GM10248 (cell line): Measurements from ENCODE around the gene NFYA.

Experiments
- CTCF ChIA-PET: fragments of 300-600 bp; sonication (Branson Sonifier 250); formaldehyde crosslinking; extraction: SDS; loops from one replicate; lab custom pipeline; 2021; ENCODE audit warnings: antibody characterized with exemption; lab: Yijun Ruan, JAX
- POLR2A ChIA-PET: fragments of 350-650 bp; sonication (Branson Sonifier 250); formaldehyde crosslinking; extraction: SDS; loops from one replicate; lab custom pipeline; 2020; ENCODE audit warnings: antibody characterized with exemption; lab: Yijun Ruan, JAX
- DNase-seq: peaks from one replicate; pipeline ENCODE4 v3.0.0; 2012; ENCODE audit errors: extremely low spot score
- CTCF ChIP-seq: IDR thresholded peaks from 2 replicates; pipeline ENCODE4 v1.5.1; 2012; ENCODE audit warnings: mild to moderate bottlenecking, low read depth; ENCODE audit errors: extremely low read depth, missing control alignments, control extremely low read depth

Gene NFYA

GRCh38 chr6:41056768-41057490, 15.8 kb upstream of the NFYA start:
- no peak for DNase-seq
- CTCF ChIA-PET = interaction anchor here (1.0 to 9.9 kb wide), 8 partner anchors 11 to 112 kb away, joined by 3 to 85 read pairs (median 6); partner anchors contain the start of genes TSPO2 and UNC5CL
- no peak for TF ChIP-seq CTCF
- POLR2A ChIA-PET = no interaction called here

DNA sequence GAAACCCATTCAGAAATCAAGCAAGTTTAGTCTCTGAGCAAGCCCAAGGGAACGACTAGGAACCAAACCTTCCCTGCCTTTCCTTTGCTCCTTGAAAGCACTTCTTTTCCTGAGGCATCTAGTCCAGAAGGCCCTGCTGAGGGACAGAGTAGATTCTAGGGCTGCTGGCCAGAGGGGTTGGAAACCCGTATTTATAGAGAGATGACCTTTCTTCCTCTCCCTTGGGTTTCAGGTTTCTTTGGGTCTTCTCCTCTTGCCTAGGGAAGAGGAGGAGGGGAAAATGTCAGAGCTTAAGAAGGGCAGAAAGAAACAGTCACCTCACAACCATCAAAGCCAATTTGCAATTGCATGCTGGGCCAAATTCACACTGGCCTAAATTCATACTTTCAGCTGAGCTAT, 14.0 kb upstream of the NFYA start:
- POLR2A ChIA-PET = no interaction called here

DNA sequence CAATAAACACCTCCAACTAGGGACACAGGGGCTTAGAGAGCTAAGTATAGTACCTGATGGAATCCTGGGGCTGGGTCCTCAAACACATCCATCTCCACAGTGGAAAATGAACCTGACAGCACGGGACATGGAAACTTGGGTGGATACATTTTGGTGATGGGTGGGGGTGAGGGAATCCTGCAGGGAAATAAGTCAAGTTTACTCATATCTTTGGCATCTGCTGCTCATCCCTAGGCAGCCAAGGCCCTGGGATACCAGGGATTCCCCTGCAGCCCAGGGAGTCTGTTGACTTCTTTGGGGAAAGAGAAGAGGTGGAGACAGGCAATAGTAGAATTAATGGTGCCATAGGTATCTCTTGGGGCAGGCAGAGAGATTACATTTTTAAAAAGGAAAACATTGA, 13.2 kb upstream of the NFYA start:
- no peak for TF ChIP-seq CTCF
- ChIA-PET CTCF (interaction anchor here (0.9 to 3.3 kb wide), 7 partner anchors 10 to 32 kb away, joined by 3 to 22 read pairs (median 4); partner anchors contain the start of gene UNC5CL), POLR2A (no interaction called here)
- DNase-seq = no peak

More for the DNA sequence above, 14.0 kb upstream of the NFYA start:
- no peak for DNase-seq
- CTCF ChIA-PET = interaction anchor here (0.9 to 3.3 kb wide), 5 partner anchors 10 to 24 kb away, joined by 3 to 22 read pairs (median 3); partner anchors contain the start of gene UNC5CL
- TF ChIP-seq CTCF = no peak

- CTCF ChIA-PET = interaction anchor here (3.3 kb wide), 1 partner anchor 8 kb away, joined by 22 read pairs; no protein-coding TSS in a partner anchor
- POLR2A ChIA-PET = no interaction called here
- no peak for TF ChIP-seq CTCF
- no peak for DNase-seq
Observed at GRCh38 chr6:41061196-41061726, 11.5 kb upstream of the NFYA start.

GRCh38 chr6:41062056-41062455, 10.7 kb upstream of the NFYA start:
- CTCF ChIA-PET = interaction anchor here (1.3 to 1.8 kb wide), 2 partner anchors 23 to 34 kb away, joined by 3 read pairs; partner anchors contain the start of gene UNC5CL
- TF ChIP-seq CTCF = no peak
- POLR2A ChIA-PET = no interaction called here

GRCh38 chr6:41063884-41064285, 8.9 kb upstream of the NFYA start:
- CTCF ChIA-PET = interaction anchor here (1.3 to 1.8 kb wide), 3 partner anchors 9 to 64 kb away, joined by 3 read pairs; no protein-coding TSS in a partner anchor
- POLR2A ChIA-PET = no interaction called here
- DNase-seq = no peak

More at GRCh38 chr6:41062056-41062455, 10.7 kb upstream of the NFYA start:
- DNase-seq = no peak

More at GRCh38 chr6:41063884-41064285, 8.9 kb upstream of the NFYA start:
- TF ChIP-seq CTCF = no peak
